Brain microvascular endothelial cell (primary cell): ENCODE results near the gene SH3RF3.

Source experiments
- DNase-seq: peaks from one replicate; pipeline ENCODE4 v3.0.0-alpha.2; 2020
- H3K27ac ChIP-seq: fragments of 250-450 bp; sonication (Bioruptor Pico); 2 replicates; pipeline ENCODE4 v1.5.1; 2020; ENCODE audit warnings: mild to moderate bottlenecking, moderate library complexity
- H3K27me3 ChIP-seq: fragments of 250-450 bp; sonication (Bioruptor Pico); replicated peaks from 2 replicates; pipeline ENCODE4 v1.5.1; 2020; ENCODE audit warnings: mild to moderate bottlenecking
- H3K36me3 ChIP-seq: fragments of 250-450 bp; sonication (Bioruptor Pico); replicated peaks from 2 replicates; pipeline ENCODE4 v1.5.1; 2020; ENCODE audit warnings: mild to moderate bottlenecking
- H3K4me3 ChIP-seq: 2 replicates; pipeline ENCODE4 v1.5.1; 2011; ENCODE audit warnings: low read depth, mild to moderate bottlenecking, control low read depth, low read length, moderate library complexity
- CTCF ChIP-seq: IDR thresholded peaks from 2 replicates; pipeline ENCODE4 v1.5.1; 2011; ENCODE audit warnings: low read depth, mild to moderate bottlenecking, moderate library complexity, low read length, control low read depth, inconsistent platforms; ENCODE audit errors: missing control alignments
- in situ Hi-C: cut with HindIII; loops from 2 replicates; pipeline ENCODE4 v1.10.0; 2017; ENCODE audit warnings: low sequenced_read_pairs, low pct_ligation_motif_present

Gene SH3RF3

GRCh38 chr2:109438146-109438545 lies 309.1 kb downstream of the SH3RF3 start:
- no peak for TF ChIP-seq CTCF
- Histone ChIP-seq H3K36me3 (no peaks in the 10 kb centered on the region), H3K27me3 (no peaks in the 10 kb centered on the region), H3K4me3 (no peak overlapping the region), H3K27ac (no peak overlapping the region)
- no peak for DNase-seq
- in situ Hi-C loops: no loop called here

- no peaks in the 10 kb centered on the region for H3K36me3 ChIP-seq
- peak; percentile 67 for DNase-seq
- no peaks in the 10 kb centered on the region for H3K27me3 ChIP-seq
- H3K4me3 ChIP-seq: no peak overlapping the region
- in situ Hi-C loops: no loop called here
- TF ChIP-seq CTCF: peak; percentile 10
- no peak overlapping the region for H3K27ac ChIP-seq
These were observed 309.9 kb downstream of the SH3RF3 start for GRCh38 chr2:109438773-109439389.

DNA sequence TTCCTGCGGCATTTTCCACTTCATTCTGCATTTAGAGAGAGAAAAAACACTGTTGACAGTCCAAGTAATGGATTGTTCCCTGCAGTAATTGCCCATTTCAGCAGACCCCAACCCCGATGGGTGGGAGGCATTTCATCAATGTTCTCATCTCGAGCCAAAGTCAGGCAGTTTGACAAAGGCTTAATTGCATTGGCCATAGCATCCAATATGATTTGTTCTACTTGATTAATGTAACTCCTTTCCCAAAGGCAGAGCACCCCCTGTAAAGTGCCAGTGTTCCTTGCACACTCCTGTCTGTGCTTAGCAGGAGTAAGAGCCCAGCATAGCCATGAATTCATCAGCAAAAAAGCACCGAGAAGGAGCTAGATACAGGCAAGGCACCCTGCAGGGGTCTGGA lies 310.4 kb downstream of the SH3RF3 start:
- Histone ChIP-seq H3K27ac (no peak overlapping the region), H3K27me3 (no peaks in the 10 kb centered on the region), H3K4me3 (no peak overlapping the region), H3K36me3 (no peaks in the 10 kb centered on the region)
- no peak for TF ChIP-seq CTCF
- no peak for DNase-seq
- in situ Hi-C loops: no loop called here

GRCh38 chr2:109439986-109440385 lies 311.0 kb downstream of the SH3RF3 start:
- TF ChIP-seq CTCF: no peak
- Histone ChIP-seq H3K27ac (no peak overlapping the region), H3K4me3 (no peak overlapping the region), H3K36me3 (no peaks in the 10 kb centered on the region), H3K27me3 (no peaks in the 10 kb centered on the region)
- DNase-seq: no peak
- in situ Hi-C loops: no loop called here

DNA sequence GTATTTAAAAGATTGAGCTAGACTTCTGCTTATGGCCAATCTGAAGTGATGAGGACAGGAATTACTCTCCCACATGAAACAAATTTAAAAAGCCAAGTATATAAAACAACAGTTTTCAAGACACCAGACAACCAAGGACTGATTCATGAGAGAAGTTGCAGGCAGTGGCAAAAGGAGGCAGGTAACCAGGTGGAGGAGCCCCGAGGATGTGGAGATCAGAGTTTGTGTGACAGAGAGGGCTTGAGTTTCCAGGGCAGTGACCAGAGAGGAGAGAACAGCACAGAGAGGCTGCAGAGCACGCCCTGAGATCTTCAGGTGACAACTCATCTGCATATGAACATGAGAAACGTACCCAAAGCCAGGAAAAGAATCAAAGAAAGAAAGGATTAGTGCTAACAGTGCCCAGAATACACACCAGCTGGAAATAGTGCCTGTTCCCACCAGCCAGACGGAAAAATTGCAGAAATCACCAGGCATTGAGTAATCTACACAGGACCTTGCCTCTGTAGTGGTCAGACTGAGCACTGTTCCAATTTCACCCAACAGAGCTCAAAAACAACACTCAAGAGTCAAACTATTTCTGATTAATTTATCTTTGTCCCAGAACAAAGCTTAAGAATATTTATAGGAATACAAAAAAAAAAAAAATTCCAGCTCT lies 311.6 kb downstream of the SH3RF3 start:
- H3K36me3 ChIP-seq: no peaks in the 10 kb centered on the region
- no peak for DNase-seq
- in situ Hi-C loops: no loop called here
- no peak overlapping the region for H3K4me3 ChIP-seq
- no peaks in the 10 kb centered on the region for H3K27me3 ChIP-seq
- no peak overlapping the region for H3K27ac ChIP-seq
- TF ChIP-seq CTCF: no peak
